IPS DF 4.7 (cell line): ENCODE measurements around the gene VWCE.
A peak's percentile ranks its signal among the peaks of the same experiment; 100 is the strongest.
"Not testable (repeated sequence)": the region's sequence is repeated elsewhere in the genome, so short reads cannot be mapped to it uniquely, and the experiment has no call there.

Experiments
- DNase-seq: peaks from one replicate; pipeline ENCODE4 v3.0.0-alpha.2; 2013; ENCODE audit warnings: low spot score; ENCODE audit errors: extremely low read depth

VWCE gene

GRCh38 chr11:61258546-61258945, 36.6 kb downstream of the VWCE start:
- DNase-seq = no peak

- no peak for DNase-seq
These were observed 38.2 kb downstream of the VWCE start for GRCh38 chr11:61256710-61257482.

GRCh38 chr11:61254403-61255025, 40.6 kb downstream of the VWCE start:
- peak; percentile 60 for DNase-seq

GRCh38 chr11:61252332-61252731, 42.8 kb downstream of the VWCE start:
- DNase-seq = not testable (repeated sequence)

DNA sequence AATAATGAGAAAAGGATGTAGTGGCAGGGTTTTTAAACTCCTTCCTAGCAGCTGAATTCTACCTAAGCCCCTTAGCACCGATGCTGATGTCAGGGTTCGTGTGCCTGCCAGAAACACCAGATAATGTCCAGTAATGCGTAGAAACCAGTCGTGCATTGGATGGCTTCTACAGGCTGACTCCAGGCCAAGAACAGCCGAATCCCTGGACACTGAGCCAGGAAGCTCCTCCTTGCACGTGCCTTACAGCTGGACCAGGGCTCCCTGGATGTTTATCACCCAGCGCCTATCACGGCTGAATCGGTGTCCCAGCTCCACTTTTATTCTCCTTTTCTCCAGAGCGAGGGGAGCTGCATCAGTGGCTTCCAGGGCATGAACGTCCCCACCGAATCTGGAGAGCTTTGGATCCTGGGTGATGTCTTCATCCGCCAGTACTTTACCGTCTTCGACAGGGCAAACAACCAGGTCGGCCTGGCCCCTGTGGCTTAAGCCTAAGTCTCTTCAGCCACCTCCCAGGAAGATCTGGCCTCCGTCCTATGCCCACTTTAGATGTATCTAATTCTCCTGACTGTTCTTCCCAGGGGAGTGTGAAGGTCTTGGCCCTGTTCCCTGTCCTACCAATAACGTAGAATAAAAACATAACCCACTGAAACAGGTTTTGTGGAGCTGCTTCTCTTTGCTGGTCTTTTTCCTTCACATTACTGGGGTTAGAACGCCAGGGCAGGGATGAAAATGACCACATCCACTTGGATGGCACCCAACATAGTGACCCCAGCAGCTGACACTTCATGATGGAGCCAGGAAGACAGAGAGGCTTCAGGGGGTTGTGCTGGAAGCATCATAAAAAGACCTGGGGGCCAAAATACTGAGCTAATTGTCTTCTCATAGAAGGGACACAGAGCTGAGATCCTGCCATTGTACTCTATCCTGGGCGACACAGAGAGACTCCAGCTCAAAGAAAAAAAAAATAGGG, 44.0 kb downstream of the VWCE start:
- not testable (repeated sequence) for DNase-seq

- not testable (repeated sequence) for DNase-seq
These were observed 45.9 kb downstream of the VWCE start for GRCh38 chr11:61249201-61249600.

DNA sequence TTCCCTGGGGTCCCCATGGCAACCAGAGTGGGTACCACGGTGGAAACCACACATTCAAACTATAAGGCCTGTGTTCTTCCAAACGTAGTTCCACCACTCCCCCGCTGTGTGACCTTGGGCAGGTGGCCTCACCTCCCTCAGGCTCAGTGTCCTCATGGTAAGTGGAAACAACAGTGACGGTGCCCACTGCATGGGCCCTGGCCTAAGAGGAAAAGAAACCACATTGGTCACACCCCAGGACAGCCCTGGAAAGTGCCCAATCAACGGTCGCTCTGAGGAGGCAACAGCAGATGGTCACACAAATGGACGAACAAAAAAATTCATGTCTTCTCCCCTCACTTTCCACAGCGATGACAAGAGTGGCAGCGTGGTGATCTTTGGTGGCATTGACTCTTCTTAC, 47.0 kb downstream of the VWCE start:
- DNase-seq = not testable (repeated sequence)

DNA sequence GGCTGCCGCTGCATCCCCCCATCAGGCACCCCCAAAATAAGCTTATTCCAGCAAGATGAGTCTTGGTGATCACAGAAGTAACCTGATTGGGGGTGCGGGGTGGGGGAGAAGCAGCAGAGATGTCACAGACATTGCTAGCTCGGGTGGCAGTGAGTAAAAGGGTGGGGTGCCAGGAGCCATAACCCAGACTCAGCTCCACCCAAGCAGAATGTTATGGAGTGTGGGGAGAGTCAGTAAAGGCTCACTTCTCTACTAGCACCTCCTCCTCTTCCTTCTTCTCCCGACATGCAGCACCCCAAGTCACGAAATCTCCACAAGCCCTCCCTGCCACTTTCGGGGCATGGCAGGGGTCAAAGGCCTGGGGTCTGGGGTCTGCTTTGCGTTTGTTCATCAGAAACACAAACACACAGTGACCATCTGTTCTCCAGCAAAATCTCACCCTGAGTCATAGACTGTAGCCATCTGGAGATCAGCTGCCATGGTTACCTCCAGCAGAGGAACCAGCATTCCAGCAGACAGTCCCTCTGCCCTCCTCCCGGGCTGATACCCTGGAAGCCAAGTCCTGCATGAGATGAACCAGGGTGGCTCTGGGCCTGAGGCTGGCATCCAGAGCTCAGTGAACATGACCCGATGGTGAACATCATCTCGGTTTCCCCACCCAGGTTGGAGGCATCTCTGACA, 49.7 kb downstream of the VWCE start:
- not testable (repeated sequence) for DNase-seq

DNA sequence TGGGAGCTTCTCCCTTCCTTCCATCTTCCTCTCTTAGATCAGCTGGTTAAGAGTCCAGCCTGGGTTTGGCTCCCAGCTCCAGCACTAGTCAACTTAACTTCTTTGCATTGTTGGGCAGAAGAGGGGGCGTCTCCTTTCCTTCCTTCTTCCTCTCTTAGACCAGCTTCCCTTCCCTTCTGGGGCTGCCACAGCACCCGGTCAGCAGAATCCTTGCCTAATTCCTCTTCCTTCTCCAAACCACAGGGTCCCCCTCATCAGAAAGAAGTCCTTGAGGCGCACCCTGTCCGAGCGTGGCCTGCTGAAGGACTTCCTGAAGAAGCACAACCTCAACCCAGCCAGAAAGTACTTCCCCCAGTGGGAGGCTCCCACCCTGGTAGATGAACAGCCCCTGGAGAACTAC, 53.6 kb downstream of the VWCE start:
- not testable (repeated sequence) for DNase-seq

- DNase-seq = not testable (repeated sequence)
These were observed 54.2 kb downstream of the VWCE start, which contains the start of gene PGA5 for GRCh38 chr11:61240875-61241274. Gene PGA5, plus strand, starts transcription at chr11:61241175. Its CDS starts 52 bp downstream, at chr11:61241227.

GRCh38 chr11:61240288-61240687, 54.8 kb downstream of the VWCE start:
- DNase-seq = not testable (repeated sequence)

DNA sequence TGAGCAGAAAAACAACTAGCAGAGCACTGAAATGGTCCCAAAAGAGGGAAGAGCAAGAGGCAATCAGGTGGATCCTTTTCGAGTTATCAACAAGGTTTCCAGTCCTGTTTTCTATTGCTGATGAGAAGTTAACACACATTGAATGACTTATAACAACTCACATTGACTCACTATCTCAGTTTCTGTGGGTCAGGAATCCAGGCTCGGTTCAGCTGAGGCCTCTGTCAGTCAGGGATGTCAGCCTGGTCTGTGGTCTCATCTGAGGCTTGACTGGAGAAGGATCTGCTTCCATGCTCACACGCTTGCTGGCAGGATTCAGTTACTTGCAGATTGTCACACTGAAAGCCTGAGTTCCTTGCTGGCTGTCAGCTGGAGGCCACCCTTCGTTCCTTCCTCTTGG, 58.0 kb downstream of the VWCE start:
- not testable (repeated sequence) for DNase-seq

GRCh38 chr11:61232548-61233145, 62.5 kb downstream of the VWCE start:
- DNase-seq = not testable (repeated sequence)

DNA sequence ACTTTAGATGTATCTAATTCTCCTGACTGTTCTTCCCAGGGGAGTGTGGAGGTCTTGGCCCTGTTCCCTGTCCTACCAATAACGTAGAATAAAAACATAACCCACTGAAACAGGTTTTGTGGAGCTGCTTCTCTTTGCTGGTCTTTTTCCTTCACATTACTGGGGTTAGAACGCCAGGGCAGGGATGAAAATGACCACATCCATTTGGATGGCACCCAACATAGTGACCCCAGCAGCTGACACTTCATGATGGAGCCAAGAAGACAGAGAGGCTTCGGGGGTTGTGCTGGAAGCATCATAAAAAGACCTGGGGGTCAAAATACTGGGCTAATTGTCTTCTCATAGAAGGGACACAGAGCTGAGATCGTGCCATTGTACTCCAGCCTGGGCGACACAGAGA, 63.5 kb downstream of the VWCE start:
- not testable (repeated sequence) for DNase-seq

DNA sequence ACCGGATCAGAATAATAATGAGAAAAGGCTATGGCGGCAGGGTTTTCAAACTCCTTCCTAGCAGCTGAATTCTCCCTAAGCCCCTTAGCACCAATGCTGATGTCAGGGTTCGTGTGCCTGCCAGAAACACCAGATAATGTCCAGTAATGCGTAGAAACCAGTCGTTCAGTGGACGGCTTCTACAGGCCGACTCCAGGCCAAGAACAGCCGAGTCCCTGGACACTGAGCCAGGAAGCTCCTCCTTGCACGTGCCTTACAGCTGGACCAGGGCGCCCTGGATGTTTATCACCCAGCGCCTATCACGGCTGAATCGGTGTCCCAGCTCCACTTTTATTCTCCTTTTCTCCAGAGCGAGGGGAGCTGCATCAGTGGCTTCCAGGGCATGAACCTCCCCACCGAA, 64.1 kb downstream of the VWCE start:
- not testable (repeated sequence) for DNase-seq

- DNase-seq = not testable (repeated sequence)
These were observed 65.7 kb downstream of the VWCE start for GRCh38 chr11:61229458-61229857.

DNA sequence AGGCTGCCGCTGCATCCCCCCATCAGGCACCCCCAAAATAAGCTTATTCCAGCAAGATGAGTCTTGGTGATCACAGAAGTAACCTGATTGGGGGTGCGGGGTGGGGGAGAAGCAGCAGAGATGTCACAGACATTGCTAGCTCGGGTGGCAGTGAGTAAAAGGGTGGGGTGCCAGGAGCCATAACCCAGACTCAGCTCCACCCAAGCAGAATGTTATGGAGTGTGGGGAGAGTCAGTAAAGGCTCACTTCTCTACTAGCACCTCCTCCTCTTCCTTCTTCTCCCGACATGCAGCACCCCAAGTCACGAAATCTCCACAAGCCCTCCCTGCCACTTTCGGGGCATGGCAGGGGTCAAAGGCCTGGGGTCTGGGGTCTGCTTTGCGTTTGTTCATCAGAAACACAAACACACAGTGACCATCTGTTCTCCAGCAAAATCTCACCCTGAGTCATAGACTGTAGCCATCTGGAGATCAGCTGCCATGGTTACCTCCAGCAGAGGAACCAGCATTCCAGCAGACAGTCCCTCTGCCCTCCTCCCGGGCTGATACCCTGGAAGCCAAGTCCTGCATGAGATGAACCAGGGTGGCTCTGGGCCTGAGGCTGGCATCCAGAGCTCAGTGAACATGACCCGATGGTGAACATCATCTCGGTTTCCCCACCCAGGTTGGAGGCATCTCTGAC, 68.5 kb downstream of the VWCE start:
- DNase-seq = not testable (repeated sequence)

DNA sequence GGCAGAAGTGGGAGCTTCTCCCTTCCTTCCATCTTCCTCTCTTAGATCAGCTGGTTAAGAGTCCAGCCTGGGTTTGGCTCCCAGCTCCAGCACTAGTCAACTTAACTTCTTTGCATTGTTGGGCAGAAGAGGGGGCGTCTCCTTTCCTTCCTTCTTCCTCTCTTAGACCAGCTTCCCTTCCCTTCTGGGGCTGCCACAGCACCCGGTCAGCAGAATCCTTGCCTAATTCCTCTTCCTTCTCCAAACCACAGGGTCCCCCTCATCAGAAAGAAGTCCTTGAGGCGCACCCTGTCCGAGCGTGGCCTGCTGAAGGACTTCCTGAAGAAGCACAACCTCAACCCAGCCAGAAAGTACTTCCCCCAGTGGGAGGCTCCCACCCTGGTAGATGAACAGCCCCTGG, 72.4 kb downstream of the VWCE start:
- DNase-seq = not testable (repeated sequence)

GRCh38 chr11:61222047-61222446, 73.1 kb downstream of the VWCE start, which contains the start of gene PGA4:
Gene PGA4, plus strand, starts transcription at chr11:61222347. Its CDS starts 54 bp downstream, at chr11:61222401.
- not testable (repeated sequence) for DNase-seq

- DNase-seq = not testable (repeated sequence)
These were observed 76.1 kb downstream of the VWCE start for GRCh38 chr11:61219016-61219415.
